Measurements from ENCODE around the gene BCAN.

The BCAN gene

DNA sequence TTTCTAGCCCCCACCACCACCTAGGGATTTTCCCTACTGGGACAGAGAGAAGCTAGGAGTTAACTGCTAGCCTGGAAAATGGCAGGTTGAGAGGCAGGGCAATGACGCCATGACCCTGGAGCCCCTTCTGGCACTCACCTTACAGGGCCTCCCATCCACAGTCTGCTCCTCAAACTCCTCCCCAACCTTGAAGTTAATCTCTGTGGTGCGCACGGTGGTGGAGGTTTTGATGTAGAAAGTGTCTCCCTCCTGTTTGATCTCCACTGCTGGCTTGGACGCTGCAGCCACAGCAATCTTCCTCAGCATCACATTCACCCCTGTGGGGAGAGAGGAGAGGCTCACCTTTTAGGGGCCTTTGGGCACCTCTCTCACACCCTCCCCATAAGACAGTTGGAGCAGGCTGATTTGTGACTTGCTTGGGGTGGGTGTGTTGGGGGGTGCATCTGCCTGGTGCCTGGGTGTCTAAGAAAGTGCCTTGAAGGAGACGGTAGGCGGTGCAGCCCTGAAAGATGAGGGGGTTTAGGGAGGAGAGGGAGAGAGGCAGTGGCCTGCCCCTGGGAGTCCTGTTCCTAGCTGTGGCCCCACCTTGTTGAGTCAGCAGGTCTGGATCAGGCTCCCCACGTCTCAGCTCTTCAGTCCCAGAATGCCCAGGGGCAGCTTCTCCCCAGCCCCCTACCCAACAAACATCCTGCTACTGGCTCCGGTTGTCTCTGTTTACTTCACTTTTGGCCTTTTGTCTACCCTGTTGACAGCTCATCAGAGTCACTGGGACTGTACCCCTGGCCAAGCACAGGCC is 59.0 kb downstream of the BCAN start:
- DNase-seq (ENCODE audit: low read depth), result no peak

DNA sequence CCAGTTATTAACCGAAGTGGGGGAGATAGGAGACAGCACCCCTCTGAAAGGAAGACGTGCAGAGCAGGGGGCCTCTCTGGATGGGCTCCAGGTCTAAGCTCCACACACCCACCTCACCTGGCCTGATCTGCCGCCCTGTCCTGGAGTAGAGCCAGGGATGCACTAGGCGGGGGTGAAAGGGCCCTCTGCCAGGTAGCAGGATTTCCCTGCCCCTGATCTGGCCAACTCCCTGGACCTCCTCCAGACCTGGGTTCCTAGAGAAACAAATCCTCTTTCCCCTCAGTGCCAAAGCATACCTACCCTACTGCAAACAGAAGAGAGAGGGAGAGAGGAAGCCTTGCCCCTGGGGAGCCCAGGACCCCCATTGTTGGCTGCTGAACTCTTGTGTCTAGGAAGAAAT is 61.4 kb downstream of the BCAN start:
- DNase-seq (ENCODE audit: low read depth), result no peak

DNA sequence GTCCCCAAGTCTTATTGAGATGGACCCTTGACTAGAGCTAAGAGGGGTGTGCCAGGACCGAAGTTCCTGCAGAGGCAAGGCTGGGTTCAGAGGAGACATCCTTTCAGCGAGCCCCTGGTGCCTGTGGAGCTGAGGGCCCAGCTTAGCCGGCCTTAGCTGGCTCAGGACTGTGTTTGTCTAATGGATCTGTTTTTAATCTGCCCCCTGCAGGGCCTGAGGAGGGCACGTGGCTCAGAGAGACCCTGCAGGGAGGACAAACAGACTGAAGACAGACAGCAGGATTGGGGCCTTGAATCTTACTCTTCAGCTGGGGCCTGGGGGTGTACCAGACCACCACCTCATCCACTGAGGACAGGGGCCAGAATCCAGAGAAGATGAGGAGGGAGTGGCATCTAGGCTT is 61.8 kb downstream of the BCAN start:
- no peak for DNase-seq (ENCODE audit: low read depth)

DNA sequence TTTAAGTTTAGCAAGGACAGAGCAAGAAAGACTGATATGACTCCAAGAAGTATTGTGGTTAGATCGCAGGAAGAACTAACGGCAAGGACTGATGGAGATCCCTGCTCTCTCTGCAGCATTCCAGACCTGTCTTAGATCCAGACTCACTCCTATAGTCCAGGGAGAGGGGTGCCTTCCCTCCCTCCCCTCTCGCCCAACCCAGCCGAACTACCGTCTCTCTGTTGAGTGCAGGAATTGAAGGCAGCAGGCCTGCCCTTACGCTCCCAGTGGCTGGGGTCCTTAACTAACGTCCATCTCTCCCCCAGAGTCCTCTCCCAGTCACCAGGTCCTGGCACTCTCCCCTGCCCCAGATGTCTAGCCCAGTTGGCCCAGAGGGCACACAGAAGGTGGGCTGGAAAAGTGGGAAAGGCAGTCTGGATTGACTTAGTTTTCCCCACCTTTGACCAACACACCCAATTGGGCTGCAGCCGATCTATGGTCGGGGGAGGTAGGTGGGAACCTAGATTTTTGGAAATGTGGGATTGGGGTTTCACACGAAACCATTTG is 62.3 kb downstream of the BCAN start:
- DNase-seq (ENCODE audit: low read depth), result no peak

DNA sequence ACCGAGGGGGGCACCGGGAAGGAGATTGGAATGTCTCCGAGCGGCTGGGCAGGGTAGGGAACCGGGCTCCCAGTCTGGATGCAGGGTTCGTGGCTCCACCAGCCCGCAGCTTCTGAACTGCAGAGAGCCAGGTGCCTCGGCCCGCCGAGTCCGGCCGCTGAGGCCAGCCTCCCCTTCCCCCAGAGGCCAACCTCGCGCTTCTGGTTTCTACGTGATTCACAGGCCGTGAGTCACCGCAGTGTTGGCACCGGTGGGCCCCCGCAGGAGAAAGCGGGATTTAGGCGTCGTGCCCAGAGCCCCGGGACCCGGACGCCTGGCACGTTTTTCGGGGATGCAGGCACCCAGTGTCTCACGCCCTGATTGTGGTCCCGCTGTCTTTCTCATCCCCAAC is 63.0 kb downstream of the BCAN start:
- peak; percentile 68 for DNase-seq (ENCODE audit: low read depth)

DNA sequence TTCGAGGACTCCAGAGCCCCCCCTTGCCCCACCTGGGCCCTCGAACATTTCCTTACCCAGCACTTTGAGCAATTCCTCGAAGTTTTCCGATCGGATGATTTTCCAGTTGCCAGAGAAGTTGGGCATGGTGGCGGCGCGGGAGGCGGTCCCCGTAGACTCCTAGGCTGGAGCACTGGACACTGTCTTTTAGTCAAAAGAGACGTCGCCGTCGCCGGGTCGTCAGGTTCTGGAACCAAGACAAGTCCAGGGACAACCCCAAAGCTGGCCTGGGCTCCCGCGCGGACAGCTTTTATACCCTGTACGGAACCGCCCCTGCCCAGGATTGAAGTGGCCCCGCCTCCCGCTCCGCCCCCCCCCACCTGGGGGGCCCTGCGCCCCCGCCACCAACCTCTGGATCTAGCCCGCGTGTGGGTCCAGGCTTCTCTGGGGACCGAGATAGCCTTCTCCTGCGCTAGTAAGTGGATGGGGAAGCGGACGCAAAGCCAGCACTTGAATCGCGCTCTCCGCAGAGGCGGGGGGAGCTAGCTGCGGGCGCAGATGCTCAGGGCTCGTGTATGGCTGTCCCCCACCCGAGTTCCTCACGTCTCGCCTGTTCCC is 63.5 kb downstream of the BCAN start, which contains the start of gene CRABP2:
TSS of gene CRABP2 (minus strand) at position 263 of the 597 bp plus-strand sequence. CDS start at position 126, 137 bp downstream.
- peak; percentile 18 for DNase-seq (ENCODE audit: low read depth)

DNA sequence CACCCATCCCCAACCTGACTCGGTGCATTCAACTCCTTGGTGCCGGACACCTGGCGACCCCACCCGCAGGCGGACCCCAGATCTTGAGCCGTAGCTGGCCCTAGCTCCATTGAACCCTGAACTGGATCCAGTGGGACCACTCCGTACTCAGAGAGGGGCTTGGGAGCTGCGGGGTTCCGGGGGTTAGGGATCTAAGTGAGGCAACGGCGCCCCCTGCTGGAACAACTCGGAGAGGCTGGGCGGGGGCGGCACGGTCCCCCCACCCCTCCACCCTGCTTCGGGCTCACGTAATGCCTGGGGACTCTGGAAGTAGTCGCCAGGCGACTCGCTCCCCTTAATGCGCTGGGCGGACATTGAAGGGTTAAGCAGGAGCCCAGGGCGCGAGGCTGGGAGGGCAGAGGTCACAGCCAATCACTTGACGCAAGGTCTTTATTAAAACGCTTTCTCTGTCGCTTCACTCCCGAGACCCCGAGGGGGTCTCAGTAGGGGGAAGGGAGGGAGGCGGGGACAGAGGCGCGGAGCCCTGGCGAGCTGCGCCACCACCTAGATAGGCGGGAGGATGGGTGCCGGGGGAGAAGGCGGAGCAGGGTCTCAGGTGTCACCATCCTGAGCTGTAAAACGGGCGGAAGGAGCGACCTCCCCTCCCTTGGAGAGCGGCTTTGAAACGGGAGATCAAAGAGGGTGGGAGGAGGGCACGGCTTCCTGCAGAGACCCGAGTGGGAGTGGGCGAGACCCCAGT is 64.2 kb downstream of the BCAN start:
- peak; percentile 32 for DNase-seq (ENCODE audit: low read depth)

DNA sequence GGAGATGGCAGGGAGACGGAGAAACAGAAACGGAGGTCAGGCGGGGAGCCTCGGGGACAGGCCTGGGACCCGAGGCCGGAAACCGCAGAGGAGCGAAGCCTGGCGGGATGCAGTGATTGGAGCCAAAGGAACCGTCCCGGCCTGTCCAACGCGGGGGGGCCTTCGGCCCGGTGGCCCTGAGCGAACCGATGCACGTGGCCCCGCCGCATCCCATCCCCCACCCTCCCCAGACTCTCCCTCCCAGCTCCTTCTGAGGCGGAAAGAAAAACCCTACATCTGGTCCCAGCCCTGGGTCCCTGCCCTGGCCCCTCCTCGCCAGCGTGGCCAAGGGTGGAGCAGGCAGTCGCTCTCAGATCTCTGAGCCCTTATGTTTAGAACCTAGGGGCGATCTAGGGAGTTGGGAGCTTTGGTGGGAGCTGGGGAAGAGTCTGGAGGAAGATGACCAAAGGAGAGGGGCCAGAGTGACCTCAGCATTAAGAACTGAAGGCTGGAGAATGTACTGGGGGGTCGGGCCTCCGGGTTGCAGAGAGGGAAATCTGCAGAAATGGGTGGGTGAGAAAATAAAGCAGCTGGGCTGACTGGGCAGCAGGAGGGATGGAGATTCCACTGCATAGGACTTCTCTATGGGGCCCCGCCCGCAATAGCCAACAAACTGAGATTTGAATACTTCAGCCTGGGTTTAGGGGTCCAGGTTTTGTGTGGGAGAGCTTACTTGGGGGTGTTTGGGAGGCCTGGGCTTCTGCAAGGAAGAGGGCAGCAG is 64.9 kb downstream of the BCAN start:
- peak; percentile 27 for DNase-seq (ENCODE audit: low read depth)

DNA sequence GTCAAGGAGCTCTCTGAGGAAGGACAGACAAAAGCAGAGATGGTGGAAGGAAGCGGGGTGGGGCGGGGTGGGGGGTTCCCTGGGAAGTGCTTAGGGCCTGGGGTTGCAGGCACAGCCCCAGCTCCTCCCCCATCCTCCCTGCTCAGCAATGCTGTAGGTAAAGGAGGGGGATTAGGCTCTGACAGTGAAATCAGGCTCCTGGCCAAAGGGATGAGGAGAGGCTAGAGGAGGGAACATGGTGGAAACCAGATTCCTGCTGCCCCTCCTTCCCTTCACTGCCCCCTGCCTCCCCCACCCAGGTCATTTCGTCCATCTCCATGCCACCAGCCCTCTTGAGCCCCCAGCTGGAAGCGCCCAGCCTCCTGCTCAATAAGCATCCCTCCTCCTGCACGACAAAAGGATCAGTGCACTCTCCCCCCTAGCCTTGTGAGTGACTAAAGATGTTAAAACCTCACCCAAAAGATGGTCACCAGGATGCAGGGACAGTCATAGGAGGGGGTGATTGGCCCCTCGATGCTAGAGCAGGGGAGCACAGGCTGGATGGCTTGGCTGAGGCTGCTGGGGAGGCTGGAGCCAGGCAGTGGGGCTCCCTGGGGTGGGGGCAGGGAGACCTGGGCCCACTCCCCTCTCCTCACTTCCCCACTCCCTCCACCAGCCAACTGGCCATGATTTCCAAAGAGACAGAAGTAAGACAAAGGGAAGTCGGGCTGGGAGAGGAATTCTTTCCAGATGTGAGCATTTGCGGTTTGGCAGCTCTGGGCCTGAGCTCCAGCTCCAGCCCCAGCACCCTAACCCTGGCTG is 65.7 kb downstream of the BCAN start:
- peak; percentile 59 for DNase-seq (ENCODE audit: low read depth)

DNA sequence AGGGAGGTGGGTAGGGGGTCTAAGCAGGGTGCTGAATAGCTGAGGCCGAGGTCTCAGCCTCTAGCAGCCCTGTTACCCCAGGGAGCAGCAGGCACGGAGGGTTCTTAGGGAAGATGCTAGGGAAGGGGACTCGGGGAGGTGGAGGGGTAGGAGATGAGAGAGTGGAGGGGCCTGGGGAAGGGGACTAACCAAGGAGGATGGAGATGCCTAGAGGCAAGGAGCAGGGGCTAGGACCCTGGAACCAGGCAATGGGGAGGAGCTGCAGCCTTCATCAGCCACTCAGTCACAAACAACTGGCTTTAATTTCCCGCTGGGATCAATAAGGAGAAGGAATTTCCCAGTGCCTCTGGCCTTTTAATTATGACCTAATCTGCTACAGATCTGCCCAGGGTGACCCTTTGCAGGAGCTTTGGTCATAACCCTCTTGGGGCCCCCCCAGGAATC is 66.3 kb downstream of the BCAN start:
- no peak for DNase-seq (ENCODE audit: low read depth)

DNA sequence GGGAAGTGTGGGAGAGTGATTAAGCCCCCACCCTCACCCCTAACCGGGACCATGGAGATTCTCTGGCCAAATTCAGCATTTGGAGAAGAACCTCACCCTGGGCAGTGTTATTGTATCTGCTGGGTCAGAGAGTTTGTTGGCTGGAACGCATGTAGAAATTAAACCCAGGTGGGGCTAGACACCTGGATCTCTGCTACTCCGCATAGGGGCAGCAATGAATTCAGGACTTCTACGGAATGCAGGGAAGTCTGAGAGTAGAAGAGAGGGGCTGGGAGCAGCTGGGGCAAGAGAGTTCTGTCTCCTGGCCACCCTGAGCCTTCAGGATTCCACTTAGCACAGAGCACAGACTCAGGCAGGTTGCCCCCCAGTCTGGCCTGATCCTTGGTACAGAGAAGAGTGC is 67.1 kb downstream of the BCAN start:
- DNase-seq (ENCODE audit: low read depth), result no peak

Data from amniotic epithelial cell (primary cell).